Uterus (tissue), 4 donors: ENCODE measurements around the gene HES2. TPM values are rescaled to one million over a fixed set of nuclear protein-coding genes. Genes with fewer than 3 reads are reported as not detected.

Source experiments
- DNase-seq, 2 donors: peaks; one replicate each; pipeline ENCODE4 v3.0.0-alpha.2; 2019 to 2020
- H3K27ac ChIP-seq, 2 donors: fragments of 200-600 bp; sonication (generic); 1 replicate in 1 of 2; 2 replicates in 1 of 2; pipeline ENCODE4 v1.5.1; 2016 to 2018
- H3K27me3 ChIP-seq, 2 donors: fragments of 200-600 bp; sonication (generic); one replicate each; pipeline ENCODE4 v1.5.1; 2018 to 2019; ENCODE audit warnings: control low read depth in 1 of 2
- H3K36me3 ChIP-seq, 2 donors: fragments of 200-600 bp; sonication (generic); one replicate each; pipeline ENCODE4 v1.5.1; 2019; ENCODE audit warnings: control low read depth in 1 of 2
- H3K4me1 ChIP-seq, 2 donors: fragments of 200-600 bp; sonication (generic); one replicate each; pipeline ENCODE4 v1.5.1; 2018 to 2019; ENCODE audit warnings: control low read depth in 1 of 2
- H3K4me3 ChIP-seq, 2 donors: fragments of 200-600 bp; sonication (generic); 1 replicate in 1 of 2; 2 replicates in 1 of 2; pipeline ENCODE4 v1.5.1; 2018 to 2019; ENCODE audit warnings: mild to moderate bottlenecking in 1 of 2
- H3K9me3 ChIP-seq, 2 donors: fragments of 200-600 bp; sonication (generic); one replicate each; pipeline ENCODE4 v1.5.1; 2019; ENCODE audit warnings: control low read depth in 1 of 2
- POLR2A ChIP-seq, 2 donors: fragments of 450-650 bp; IDR thresholded peaks; one replicate each; pipeline ENCODE4 v1.6.1; 2016; ENCODE audit warnings: antibody characterized with exemption in 2 of 2, mild to moderate bottlenecking in 1 of 2, moderate library complexity in 1 of 2
- intact Hi-C: fragments of 100-400 bp; cut with DNase I; formaldehyde crosslinking; loops from one replicate; pipeline ENCODE4 v1.15.1; 2023; ENCODE audit warnings: low total_unique reads
- total RNA-seq, 4 donors: library from RNA; depleted of rRNA in 3 of 4; stranded (reverse); fragments of >200 nt in 3 of 4; gene quantifications; one replicate each; pipeline versions ENCODE4 v1.1.0 to v1.2.4, GENCODE V29; 2014 to 2023
- TF ChIP-seq, protein P1 (sequence below), 4 experiments: fragments of 200-600 bp in 2 of 4; fragments of 450-650 bp in 2 of 4; sonication (generic) in 2 of 4; IDR thresholded peaks; one replicate each; pipeline ENCODE4 v1.5.1; 2016 to 2019; ENCODE audit warnings: antibody characterized with exemption in 4 of 4, mild to moderate bottlenecking in 2 of 4, moderate library complexity in 1 of 4
- donor health status: DM: yes; HTN: yes; CAD: no.

Gene HES2
- total RNA-seq, 4 donors from 2014 or later: 0.21 TPM; not detected in 3

DNA sequence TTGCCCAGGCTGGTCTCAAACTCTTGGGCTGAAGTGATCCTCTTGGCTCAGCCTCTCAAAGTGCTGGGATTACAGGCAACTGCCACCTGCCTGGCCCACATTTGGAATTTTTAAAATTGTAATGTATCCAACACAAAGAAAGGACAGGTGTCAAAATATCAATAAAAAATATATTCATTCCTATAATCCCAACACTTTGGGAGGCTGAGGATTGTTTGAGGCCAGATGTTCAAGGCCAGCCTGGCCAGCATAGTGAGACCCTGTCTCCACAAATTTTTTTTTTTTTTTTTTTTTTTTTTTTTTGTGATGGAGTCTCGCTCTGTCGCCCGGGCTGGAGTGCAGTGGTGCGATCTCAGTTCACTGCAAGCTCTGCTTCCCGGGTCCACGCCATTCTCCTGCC, 10.0 kb downstream of the HES2 start:
- Histone ChIP-seq H3K4me3 (no peak overlapping the region), H3K27ac (no peak overlapping the region), H3K4me1 (no peaks in the 10 kb centered on the region), H3K36me3 (no peaks in the 10 kb centered on the region), H3K27me3 (peaks cover 0 to 4% of the 10 kb centered on the region in 2 donors), H3K9me3 (no peaks in the 10 kb centered on the region)
- TF ChIP-seq POLR2A (IDR thresholded peaks at IDR 0.05): no peak
- TF ChIP-seq, protein P1, sequence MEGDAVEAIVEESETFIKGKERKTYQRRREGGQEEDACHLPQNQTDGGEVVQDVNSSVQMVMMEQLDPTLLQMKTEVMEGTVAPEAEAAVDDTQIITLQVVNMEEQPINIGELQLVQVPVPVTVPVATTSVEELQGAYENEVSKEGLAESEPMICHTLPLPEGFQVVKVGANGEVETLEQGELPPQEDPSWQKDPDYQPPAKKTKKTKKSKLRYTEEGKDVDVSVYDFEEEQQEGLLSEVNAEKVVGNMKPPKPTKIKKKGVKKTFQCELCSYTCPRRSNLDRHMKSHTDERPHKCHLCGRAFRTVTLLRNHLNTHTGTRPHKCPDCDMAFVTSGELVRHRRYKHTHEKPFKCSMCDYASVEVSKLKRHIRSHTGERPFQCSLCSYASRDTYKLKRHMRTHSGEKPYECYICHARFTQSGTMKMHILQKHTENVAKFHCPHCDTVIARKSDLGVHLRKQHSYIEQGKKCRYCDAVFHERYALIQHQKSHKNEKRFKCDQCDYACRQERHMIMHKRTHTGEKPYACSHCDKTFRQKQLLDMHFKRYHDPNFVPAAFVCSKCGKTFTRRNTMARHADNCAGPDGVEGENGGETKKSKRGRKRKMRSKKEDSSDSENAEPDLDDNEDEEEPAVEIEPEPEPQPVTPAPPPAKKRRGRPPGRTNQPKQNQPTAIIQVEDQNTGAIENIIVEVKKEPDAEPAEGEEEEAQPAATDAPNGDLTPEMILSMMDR (IDR thresholded peaks at IDR 0.05): no peak
- intact Hi-C loops: loop anchor here (5.0 kb wide), 1 partner anchor 47 kb away; no protein-coding TSS in a partner anchor
- no peak for DNase-seq

DNA sequence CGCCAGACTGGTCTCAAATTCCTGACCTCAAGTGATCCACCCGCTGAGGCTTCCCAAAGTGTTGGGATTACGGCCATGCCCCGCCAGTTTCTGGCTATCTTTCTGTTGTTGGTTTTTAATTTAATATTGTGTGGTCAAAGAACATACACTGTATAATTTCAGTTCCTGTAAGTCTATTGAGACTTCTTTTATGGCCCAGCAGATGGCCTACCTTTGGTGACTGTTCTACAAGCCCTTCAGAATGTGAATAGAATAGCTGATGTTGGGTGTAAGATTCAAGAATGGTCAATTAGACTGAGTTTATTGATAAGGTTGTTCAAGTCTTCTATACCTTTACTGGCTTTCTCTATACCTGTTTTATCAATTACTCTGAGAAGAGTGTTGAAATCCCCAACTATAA, 10.7 kb downstream of the HES2 start:
- Histone ChIP-seq H3K27ac (no peak overlapping the region), H3K4me3 (no peak overlapping the region), H3K9me3 (no peaks in the 10 kb centered on the region), H3K27me3 (peaks cover 0 to 4% of the 10 kb centered on the region in 2 donors), H3K4me1 (no peaks in the 10 kb centered on the region), H3K36me3 (no peaks in the 10 kb centered on the region)
- no peak for DNase-seq
- intact Hi-C loops: loop anchor here (5.0 kb wide), 1 partner anchor 47 kb away; no protein-coding TSS in a partner anchor
- TF ChIP-seq POLR2A (IDR thresholded peaks at IDR 0.05): no peak
- TF ChIP-seq, protein P1 (IDR thresholded peaks at IDR 0.05): no peak

DNA sequence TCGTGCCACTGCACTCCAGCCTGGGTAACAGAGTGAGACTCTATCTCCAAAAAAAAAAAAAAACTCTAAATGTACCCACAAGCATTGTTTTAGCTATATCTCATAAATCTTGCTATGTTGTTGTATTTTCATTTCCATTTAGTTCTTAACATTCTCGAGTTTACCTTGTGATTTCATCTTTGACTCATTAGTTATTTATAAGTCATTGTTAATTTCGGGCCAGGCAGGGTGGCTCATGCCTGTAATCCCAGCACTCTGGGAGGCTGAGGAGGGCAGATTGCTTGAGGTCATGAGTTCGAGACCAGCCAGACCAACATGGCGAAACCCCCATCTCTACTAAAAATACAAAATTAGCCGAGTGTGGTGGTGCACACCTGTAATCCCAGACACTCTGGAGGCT, 11.7 kb downstream of the HES2 start:
- H3K4me1 ChIP-seq: no peaks in the 10 kb centered on the region
- no peaks in the 10 kb centered on the region for H3K36me3 ChIP-seq
- no peak for DNase-seq
- no peaks in the 10 kb centered on the region for H3K9me3 ChIP-seq
- intact Hi-C loops: loop anchor here (5.0 kb wide), 1 partner anchor 46 kb away; no protein-coding TSS in a partner anchor
- no peak for TF ChIP-seq POLR2A (IDR thresholded peaks at IDR 0.05)
- TF ChIP-seq, protein P1 (IDR thresholded peaks at IDR 0.05): no peak
- no peak overlapping the region for H3K27ac ChIP-seq
- H3K4me3 ChIP-seq: no peak overlapping the region
- peaks cover 0 to 4% of the 10 kb centered on the region in 2 donors for H3K27me3 ChIP-seq

DNA sequence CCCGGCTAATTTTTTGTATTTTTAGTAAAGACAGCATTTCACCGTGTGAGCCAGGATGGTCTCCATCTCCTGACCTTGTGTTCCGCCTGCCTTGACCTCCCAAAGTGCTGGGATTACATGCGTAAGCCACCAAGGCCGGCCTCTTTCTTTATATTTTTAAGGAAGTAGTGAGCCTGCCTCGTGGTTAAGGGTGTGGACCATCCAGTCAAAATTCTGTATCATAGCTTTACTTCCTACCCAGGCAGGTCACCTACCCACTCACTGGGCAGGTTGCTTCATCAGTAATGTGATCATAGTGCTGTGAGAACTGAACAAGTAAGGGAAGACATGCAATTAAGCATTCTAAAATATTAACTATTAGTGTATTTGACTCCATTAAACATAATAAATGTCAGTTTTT, 18.0 kb downstream of the HES2 start:
- intact Hi-C loops: loop anchor here (5.0 kb wide), 1 partner anchor 154 kb away; no protein-coding TSS in a partner anchor
- Histone ChIP-seq H3K4me1 (no peaks in the 10 kb centered on the region), H3K9me3 (no peaks in the 10 kb centered on the region), H3K36me3 (no peaks in the 10 kb centered on the region), H3K27ac (no peak overlapping the region), H3K27me3 (peaks cover 0 to 4% of the 10 kb centered on the region in 2 donors), H3K4me3 (no peak overlapping the region)
- TF ChIP-seq POLR2A (IDR thresholded peaks at IDR 0.05): no peak
- TF ChIP-seq, protein P1 (IDR thresholded peaks at IDR 0.05): no peak
- DNase-seq: no peak

DNA sequence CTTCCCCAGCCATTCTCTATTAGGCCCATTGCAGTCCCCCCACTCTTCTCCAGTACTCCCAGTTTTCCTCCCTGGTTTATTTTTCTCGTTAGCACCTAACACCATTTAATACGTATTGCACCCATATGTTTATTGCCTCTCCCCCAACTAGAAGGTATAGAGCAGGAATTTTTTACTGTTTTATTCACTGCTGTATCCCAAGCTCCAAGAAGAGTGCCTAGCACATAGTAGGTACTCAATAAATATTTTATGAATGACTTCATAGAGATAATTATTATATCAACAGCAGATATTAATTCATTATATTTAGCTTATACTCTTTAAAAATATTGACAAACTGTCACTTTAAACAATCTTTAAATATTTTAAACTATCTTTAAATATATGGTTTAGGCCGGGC, 20.4 kb downstream of the HES2 start:
- H3K27ac ChIP-seq: no peak overlapping the region
- intact Hi-C loops: no loop called here
- H3K27me3 ChIP-seq: no peaks in the 10 kb centered on the region
- TF ChIP-seq POLR2A (IDR thresholded peaks at IDR 0.05): no peak
- TF ChIP-seq, protein P1 (IDR thresholded peaks at IDR 0.05): no peak
- H3K4me3 ChIP-seq: no peak overlapping the region
- DNase-seq: no peak
- H3K4me1 ChIP-seq: no peaks in the 10 kb centered on the region
- no peaks in the 10 kb centered on the region for H3K9me3 ChIP-seq
- no peaks in the 10 kb centered on the region for H3K36me3 ChIP-seq
